H7 (cell line): Measurements from ENCODE around the gene RD3L. TPM values are rescaled to one million over a fixed set of nuclear protein-coding genes. Genes with fewer than 3 reads are reported as not detected.
A peak's percentile ranks its signal among the peaks of the same experiment; 100 is the strongest.

ENCODE experiments used
- DNase-seq: peaks from one replicate; pipeline ENCODE4 v3.0.0; 2012
- H3K27me3 ChIP-seq: 2 replicates; pipeline ENCODE4 v1.6.0; 2011; ENCODE audit warnings: mild to moderate bottlenecking, low read length; ENCODE audit not compliant: control insufficient read depth, insufficient read depth
- H3K36me3 ChIP-seq: replicated peaks from 2 replicates; pipeline ENCODE4 v1.5.1; 2011; ENCODE audit warnings: low read length; ENCODE audit not compliant: control insufficient read depth, insufficient read depth
- H3K4me3 ChIP-seq: 2 replicates; pipeline ENCODE4 v1.5.1; 2011; ENCODE audit warnings: low read depth, mild to moderate bottlenecking, control low read depth, low read length, moderate library complexity; ENCODE audit not compliant: insufficient read depth
- total RNA-seq: library from RNA; depleted of rRNA; stranded (reverse); fragments of >200 nt; shearing (Covaris generic); gene quantifications from 2 replicates; pipeline ENCODE4 v1.2.3, GENCODE V29; 2014; rRNA removed

RD3L gene
- total RNA-seq, 1 experiment from 2014 or later: not detected

DNA sequence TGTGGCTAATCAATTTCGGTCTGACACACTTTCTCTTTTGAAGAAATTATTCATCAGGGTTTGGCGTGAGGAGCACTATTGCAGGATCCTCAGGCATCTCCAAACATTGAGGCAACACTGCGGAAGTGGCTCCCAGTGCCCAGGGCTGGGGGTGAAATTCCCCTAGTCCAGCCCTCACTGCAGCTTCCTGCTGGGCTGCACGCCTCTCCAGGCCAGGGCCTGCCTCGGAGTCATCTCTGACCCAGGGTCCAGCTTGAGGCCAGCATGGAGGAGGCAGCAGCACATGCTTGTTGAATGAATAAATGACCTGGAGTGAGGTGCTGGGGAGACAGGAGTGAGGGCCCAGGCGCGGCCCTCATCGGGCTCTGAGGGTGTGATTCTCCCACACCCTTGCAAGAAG is 50.1 kb downstream of the RD3L start:
- DNase-seq: peak; percentile 35
- Histone ChIP-seq H3K4me3 (no peak overlapping the region), H3K27me3 (no peaks in the 10 kb centered on the region), H3K36me3 (no peaks in the 10 kb centered on the region)

DNA sequence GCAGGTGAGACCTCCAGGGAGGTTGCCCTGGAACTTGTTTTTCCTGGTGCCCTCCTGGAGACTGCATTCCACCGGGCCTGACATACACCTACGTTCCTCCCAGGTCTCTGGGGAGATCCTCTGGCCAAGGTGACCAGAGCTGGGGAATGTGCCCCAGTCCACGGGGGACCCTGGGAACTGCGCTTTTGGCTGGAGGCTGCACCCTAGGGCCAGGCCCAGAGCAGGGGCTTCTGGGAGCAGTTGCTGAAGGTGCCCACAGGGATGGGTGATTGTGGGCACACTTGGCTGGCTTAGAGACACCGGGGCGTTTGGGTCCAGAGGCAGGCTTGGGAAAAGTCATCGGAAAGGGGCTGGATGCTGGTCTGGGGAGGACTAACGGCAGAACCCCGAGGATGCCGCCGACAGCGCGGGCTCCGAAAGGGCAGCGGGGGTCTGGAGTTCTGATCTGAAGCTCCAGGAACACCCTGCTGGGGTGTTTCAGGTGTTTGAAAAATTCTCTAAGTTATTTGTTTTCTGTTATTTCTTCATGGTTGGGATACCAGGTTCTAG is 50.6 kb downstream of the RD3L start:
- Histone ChIP-seq H3K27me3 (no peaks in the 10 kb centered on the region), H3K36me3 (no peaks in the 10 kb centered on the region), H3K4me3 (no peak overlapping the region)
- DNase-seq: peak; percentile 37

DNA sequence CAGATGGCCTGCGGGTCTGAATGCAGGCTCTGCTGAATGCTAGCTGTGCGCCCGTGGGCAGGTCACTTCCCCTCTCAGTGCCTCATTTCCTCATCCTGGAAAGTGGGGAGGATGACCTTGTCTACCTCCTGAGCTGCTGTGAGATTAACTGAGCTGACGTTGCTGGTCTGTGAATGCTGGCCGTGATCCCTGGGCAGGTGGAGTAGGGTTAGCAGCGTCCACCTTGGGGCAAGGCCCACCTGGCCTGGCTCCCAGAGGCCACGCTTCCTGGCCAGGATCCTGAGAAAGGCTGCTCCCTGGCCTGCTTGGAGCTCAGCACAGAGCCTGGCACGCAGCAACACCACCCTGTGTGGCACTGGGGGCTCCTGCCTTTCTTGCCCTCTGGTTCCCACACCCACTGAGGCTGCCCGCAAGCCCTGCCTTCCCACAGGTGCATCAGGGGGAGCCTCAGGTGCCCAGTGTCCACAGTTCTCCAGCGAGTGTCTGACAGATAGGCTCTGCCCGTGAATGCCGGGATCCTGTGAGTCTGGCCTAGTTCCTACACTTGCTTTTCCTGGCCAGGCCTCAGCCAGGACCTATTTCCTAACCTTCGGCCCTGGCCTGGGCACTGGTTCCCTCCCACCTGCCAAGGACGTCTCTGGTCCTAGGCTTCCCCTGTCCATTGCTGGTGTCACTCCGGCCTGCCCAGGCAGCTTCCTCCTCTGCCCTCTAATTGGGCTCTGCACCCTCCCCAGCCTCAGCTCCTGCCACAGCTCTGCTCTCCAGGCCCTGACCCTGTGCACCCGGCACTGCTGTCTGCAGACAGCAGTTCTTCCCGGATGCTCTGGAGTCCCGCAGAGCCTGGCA is 51.3 kb downstream of the RD3L start:
- DNase-seq: peak; percentile 46
- H3K4me3 ChIP-seq: no peak overlapping the region
- no peaks in the 10 kb centered on the region for H3K27me3 ChIP-seq
- H3K36me3 ChIP-seq: no peaks in the 10 kb centered on the region

Other genes starting within 250 kb of the RD3L start
- gene XRCC3, start 227.1 kb downstream of the RD3L start, total RNA-seq: 69.5 and 75.1 TPM in 2 replicates
- 52.8 and 60.9 TPM in 2 replicates for gene ZFYVE21, start 226.7 kb downstream of the RD3L start, total RNA-seq
- gene PPP1R13B, start 95.0 kb downstream of the RD3L start, total RNA-seq: 2.3 and 2.8 TPM in 2 replicates
- gene TDRD9, start 14.1 kb downstream of the RD3L start, total RNA-seq: not detected in 2 replicates
- gene ASPG, start 143.2 kb upstream of the RD3L start, total RNA-seq: 0.17 and 2.9 TPM in 2 replicates
- 59.2 and 61.0 TPM in 2 replicates for gene KIF26A, start 196.1 kb upstream of the RD3L start, total RNA-seq